Gastroesophageal sphincter (tissue), 4 donors: ENCODE data around the gene KCNMB3. TPM values are rescaled to one million over a fixed set of nuclear protein-coding genes. Genes with fewer than 3 reads are reported as not detected.
"Not testable (repeated sequence)": the region's sequence is repeated elsewhere in the genome, so short reads cannot be mapped to it uniquely, and the experiment has no call there.

Experiments used
- ATAC-seq: fragments of 150-250 bp; one replicate; pipeline ENCODE4 v1.9.1; 2016; ENCODE audit warnings: mild to moderate bottlenecking, moderate library complexity
- H3K27ac ChIP-seq, 4 donors: fragments of 200-600 bp; sonication (generic) in 3 of 4; 1 replicate in 3 of 4; 2 replicates in 1 of 4; pipeline ENCODE4 v1.5.1; 2016 to 2019
- H3K27me3 ChIP-seq: fragments of 200-600 bp; sonication (generic); one replicate; pipeline ENCODE4 v1.5.1; 2019
- H3K36me3 ChIP-seq, 2 donors: fragments of 200-600 bp; sonication (generic); one replicate each; pipeline ENCODE4 v1.5.1; 2019; ENCODE audit warnings: control low read depth in 1 of 2
- H3K4me1 ChIP-seq, 3 donors: fragments of 200-600 bp; sonication (generic); 1 replicate in 2 of 3; 2 replicates in 1 of 3; pipeline ENCODE4 v1.5.1; 2016 to 2019; ENCODE audit warnings: control low read depth in 2 of 3
- H3K4me3 ChIP-seq, 2 donors: fragments of 200-600 bp; sonication (generic); one replicate each; pipeline ENCODE4 v1.5.1; 2019; ENCODE audit warnings: mild to moderate bottlenecking in 1 of 2, moderate library complexity in 1 of 2
- H3K9me3 ChIP-seq, 3 donors: fragments of 200-600 bp; sonication (generic); one replicate each; pipeline ENCODE4 v1.5.1; 2017 to 2019; ENCODE audit warnings: control low read depth in 2 of 3
- EP300 ChIP-seq: sonication (generic); formaldehyde crosslinking; IDR thresholded peaks from one replicate; pipeline ENCODE4 v1.6.1; 2017; ENCODE audit warnings: antibody characterized with exemption, mild to moderate bottlenecking
- POLR2A ChIP-seq, 2 donors: fragments of 450-650 bp; IDR thresholded peaks; one replicate each; pipeline ENCODE4 v1.6.1; 2017; ENCODE audit warnings: antibody characterized with exemption in 2 of 2, mild to moderate bottlenecking in 2 of 2, moderate library complexity in 1 of 2
- POLR2AphosphoS5 ChIP-seq: sonication (generic); formaldehyde crosslinking; IDR thresholded peaks from one replicate; pipeline ENCODE4 v1.6.1; 2017; ENCODE audit warnings: antibody characterized with exemption
- WGBS, 2 donors: methylation state at CpG; one replicate each; pipeline ENCODE4 v1.1.5; 2018; ENCODE audit warnings: low coverage in 1 of 2; 5-methylcytosine and 5-hydroxymethylcytosine counted together
- total RNA-seq, 4 donors: library from RNA; depleted of rRNA; stranded (reverse); fragments of >200 nt; gene quantifications; one replicate each; pipeline ENCODE4 v1.1.0, GENCODE V29; 2016
- TF ChIP-seq, protein P1 (sequence below), 4 experiments: fragments of 200-600 bp in 2 of 4; fragments of 450-650 bp in 2 of 4; sonication (generic) in 1 of 4; IDR thresholded peaks; one replicate each; pipeline ENCODE4 v1.5.1; 2017 to 2019; ENCODE audit warnings: antibody characterized with exemption in 4 of 4, mild to moderate bottlenecking in 2 of 4, moderate library complexity in 2 of 4

Gene KCNMB3
- total RNA-seq, 4 donors from 2014 or later, result 1.0 to 6.2 (median 4.1) TPM

DNA sequence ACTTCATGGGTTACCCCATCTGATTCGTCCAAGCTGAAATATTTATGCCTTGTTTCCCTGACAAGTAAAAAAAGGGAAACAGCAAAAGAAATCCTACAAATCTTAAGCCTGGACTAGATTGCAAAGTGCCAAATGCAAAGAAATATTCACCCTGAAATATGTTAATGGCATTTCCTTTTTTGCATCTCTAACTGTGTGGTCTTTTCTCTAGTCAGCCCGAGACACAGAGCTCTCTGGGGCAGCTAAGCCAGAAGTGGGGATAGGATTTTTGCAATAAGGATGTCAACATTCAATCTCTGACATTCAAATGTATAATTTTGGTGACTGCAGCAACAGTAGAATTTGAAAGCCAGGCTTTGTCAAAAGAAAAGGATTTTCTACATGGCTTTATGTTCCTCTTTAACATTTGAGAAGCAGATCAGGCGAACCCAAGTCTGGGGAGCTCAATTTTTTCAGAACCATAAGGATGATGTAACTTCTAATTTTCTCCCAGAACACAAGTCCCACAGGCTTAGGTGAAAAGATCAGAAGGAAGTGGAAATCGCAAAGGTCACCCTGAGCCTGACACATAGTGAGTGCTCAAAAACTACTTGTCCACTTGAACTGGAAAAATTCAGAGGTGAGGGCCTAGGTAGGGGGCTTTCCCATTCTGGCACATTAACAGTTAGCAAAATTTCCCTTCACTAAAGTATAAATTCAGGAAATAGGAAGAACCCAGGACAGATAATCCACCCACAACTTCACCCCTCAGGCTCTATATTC is 28.2 kb upstream of the KCNMB3 start:
- no peak overlapping the region for H3K4me3 ChIP-seq
- no peak overlapping the region for H3K27ac ChIP-seq
- peaks cover 9% of the 10 kb centered on the region for H3K27me3 ChIP-seq
- no peak for TF ChIP-seq POLR2AphosphoS5
- TF ChIP-seq, protein P1, sequence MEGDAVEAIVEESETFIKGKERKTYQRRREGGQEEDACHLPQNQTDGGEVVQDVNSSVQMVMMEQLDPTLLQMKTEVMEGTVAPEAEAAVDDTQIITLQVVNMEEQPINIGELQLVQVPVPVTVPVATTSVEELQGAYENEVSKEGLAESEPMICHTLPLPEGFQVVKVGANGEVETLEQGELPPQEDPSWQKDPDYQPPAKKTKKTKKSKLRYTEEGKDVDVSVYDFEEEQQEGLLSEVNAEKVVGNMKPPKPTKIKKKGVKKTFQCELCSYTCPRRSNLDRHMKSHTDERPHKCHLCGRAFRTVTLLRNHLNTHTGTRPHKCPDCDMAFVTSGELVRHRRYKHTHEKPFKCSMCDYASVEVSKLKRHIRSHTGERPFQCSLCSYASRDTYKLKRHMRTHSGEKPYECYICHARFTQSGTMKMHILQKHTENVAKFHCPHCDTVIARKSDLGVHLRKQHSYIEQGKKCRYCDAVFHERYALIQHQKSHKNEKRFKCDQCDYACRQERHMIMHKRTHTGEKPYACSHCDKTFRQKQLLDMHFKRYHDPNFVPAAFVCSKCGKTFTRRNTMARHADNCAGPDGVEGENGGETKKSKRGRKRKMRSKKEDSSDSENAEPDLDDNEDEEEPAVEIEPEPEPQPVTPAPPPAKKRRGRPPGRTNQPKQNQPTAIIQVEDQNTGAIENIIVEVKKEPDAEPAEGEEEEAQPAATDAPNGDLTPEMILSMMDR (IDR thresholded peaks at IDR 0.05), result no peak
- no peak for TF ChIP-seq POLR2A (IDR thresholded peaks at IDR 0.05)
- no peak for TF ChIP-seq EP300
- H3K4me1 ChIP-seq, result no peaks in the 10 kb centered on the region
- 58 to 67% methylated on average over 4 of the region's 4 CpGs for WGBS, 2 donors
- H3K9me3 ChIP-seq, result no peaks in the 10 kb centered on the region
- no peak for ATAC-seq
- H3K36me3 ChIP-seq, result no peaks in the 10 kb centered on the region

DNA sequence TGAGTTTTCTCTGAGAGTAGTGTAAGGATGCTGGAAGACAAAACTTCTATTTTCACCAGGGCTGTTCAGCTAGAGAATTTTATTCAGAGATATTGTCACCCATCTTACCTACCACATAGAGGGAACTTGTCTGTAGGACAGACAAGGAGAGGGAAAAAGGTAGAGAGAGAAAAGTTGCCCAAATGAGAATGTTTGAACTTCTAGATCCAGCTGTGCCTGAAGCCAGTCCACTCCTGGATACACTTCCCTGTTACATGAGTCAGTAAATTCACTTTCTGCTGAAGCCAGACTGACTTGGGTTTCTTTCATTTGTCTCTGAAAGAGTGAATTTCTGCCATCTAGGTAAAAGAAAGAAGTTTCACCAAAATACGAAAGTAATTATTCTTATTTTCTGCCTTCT is 27.2 kb upstream of the KCNMB3 start:
- H3K27ac ChIP-seq, result no peak overlapping the region
- no peaks in the 10 kb centered on the region for H3K4me1 ChIP-seq
- H3K36me3 ChIP-seq, result no peaks in the 10 kb centered on the region
- ATAC-seq, result no peak
- H3K9me3 ChIP-seq, result no peaks in the 10 kb centered on the region
- TF ChIP-seq POLR2A (IDR thresholded peaks at IDR 0.05), result no peak
- TF ChIP-seq, protein P1 (IDR thresholded peaks at IDR 0.05), result no peak
- TF ChIP-seq POLR2AphosphoS5, result no peak
- no peak for TF ChIP-seq EP300
- 50 to 100% methylated on average over 1 of the region's 1 CpG for WGBS, 2 donors
- no peak overlapping the region for H3K4me3 ChIP-seq
- H3K27me3 ChIP-seq, result peaks cover 9% of the 10 kb centered on the region

DNA sequence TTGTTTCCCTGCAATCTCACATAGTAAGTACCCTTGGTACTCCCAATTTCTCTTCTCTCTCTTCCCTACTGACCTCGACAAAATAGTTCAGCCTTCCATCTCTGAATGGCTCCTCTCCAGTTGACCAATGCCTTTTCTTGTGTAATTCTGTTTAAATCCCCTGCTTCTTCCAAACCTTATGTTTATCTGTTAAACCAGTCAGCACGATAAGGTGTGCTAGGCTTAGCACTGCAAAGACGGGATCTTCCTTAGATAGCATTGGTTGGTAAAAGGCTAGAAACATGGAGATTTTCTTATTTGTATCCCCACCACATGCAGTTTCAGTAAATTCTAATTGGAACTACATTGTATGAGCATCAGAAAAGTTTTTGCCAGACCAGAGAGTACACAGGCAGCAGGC is 25.8 kb upstream of the KCNMB3 start:
- no peaks in the 10 kb centered on the region for H3K4me1 ChIP-seq
- TF ChIP-seq POLR2AphosphoS5 (no peak), POLR2A (IDR thresholded peaks at IDR 0.05) (no peak), EP300 (no peak)
- TF ChIP-seq, protein P1 (IDR thresholded peaks at IDR 0.05), result no peak
- H3K36me3 ChIP-seq, result no peaks in the 10 kb centered on the region
- no peak for ATAC-seq
- H3K4me3 ChIP-seq, result no peak overlapping the region
- WGBS, 2 donors, result 73 to 96% methylated on average over 3 of the region's 3 CpGs
- H3K27me3 ChIP-seq, result peaks cover 9% of the 10 kb centered on the region
- no peaks in the 10 kb centered on the region for H3K9me3 ChIP-seq
- no peak overlapping the region for H3K27ac ChIP-seq

DNA sequence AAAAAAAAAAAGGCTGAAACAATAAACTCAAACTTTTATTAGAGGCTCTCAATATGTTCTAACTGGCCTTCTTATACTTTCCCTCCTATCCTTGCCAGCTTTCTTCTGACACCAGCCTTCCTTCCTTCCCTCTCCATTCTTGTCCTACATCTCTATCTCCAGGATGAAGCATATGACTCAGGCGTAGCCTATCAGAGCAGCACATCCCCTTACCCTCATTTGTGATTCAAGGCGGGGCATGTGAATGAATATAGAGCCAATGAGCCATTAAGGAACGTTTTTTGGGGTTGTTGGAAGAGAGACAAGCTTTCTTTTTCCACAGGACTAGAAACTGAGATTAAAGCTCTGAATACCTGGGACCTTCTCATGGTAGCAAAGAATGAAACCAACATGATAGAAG is 25.1 kb upstream of the KCNMB3 start:
- no peak for TF ChIP-seq POLR2A (IDR thresholded peaks at IDR 0.05)
- no peak for TF ChIP-seq EP300
- no peak for TF ChIP-seq POLR2AphosphoS5
- TF ChIP-seq, protein P1 (IDR thresholded peaks at IDR 0.05), result no peak
- H3K4me1 ChIP-seq, result no peaks in the 10 kb centered on the region
- no peaks in the 10 kb centered on the region for H3K9me3 ChIP-seq
- H3K36me3 ChIP-seq, result no peaks in the 10 kb centered on the region
- H3K4me3 ChIP-seq, result no peak overlapping the region
- 0 to 39% methylated on average over 1 to 2 of the region's 3 CpGs for WGBS, 2 donors
- no peak for ATAC-seq
- H3K27ac ChIP-seq, result no peak overlapping the region
- peaks cover 9% of the 10 kb centered on the region for H3K27me3 ChIP-seq

DNA sequence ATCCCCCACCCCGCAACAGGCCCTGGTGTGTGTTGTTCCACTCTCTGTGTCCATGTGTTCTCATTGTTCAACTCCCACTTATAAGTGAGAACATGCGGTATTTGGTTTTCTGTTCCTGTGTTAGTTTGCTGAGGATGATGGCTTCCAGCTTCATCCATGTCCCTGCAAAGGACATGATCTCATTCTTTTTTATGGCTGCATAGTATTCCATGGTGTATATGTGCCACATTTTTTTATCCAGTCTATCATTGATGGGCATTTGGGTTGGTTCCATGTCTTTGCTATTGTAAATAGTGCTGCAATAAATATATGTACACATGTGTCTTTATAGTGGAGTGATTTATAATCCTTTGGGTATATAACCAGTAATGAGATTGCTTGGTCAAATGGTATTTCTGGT is 23.5 kb upstream of the KCNMB3 start:
- ATAC-seq, H3K4me3 ChIP-seq, H3K27me3 ChIP-seq, H3K36me3 ChIP-seq, H3K27ac ChIP-seq, H3K9me3 ChIP-seq, H3K4me1 ChIP-seq: not testable (repeated sequence)
- 100% methylated on average over 1 of the region's 2 CpGs; no CpG with 5 or more reads in 1 of the 2 donors for WGBS, 2 donors
